HG03108 (cell line): ENCODE data around the gene PDIA6.

Experiments
- ATAC-seq: cut with Tn5 transposase; IDR thresholded peaks from one replicate; pipeline ENCODE4 v1.9.1; 2021; ENCODE audit warnings: moderate library complexity; ENCODE audit not compliant: unreplicated experiment

The PDIA6 gene

DNA sequence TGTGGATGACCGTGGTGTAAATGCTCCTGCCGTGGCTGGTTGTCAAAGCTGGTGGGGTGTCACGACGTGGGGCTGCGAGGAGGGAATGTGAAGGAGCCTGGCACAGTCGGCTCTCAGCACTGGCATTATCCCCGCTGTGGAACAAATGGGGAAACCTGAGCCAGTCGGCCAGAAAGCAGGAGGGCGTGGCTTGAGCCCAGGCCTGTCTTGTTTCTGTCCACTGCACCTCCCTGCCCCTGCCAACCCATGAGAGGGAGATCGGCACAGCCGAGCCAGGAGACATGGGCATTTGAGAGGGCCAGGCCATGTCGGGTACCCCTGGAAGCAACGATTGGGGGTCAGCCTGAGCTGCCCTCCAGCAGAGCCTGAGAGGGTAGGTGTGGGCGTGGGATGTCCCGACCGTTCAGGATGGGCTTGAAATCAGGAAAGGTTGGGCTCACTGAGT is 44.5 kb downstream of the PDIA6 start:
- no peak for ATAC-seq

DNA sequence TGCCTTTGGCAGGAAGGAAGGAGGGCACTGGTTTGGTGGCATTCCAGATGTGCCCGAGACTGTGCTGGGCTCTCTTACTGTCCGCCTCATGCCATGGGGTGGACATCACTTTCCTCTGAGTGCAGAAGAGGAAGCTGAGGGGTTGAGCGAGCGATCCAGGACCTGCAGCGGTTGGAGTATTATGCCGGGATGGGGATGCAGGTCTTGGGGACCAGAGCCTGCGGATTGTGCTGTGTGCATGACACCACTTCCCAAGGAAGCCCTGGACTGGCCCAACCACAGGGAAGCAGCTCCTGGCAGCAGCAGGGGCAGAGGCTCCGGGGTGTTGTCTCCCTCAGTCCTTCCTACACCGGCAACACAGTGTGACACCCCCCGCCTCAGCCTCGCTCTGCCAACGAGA is 46.7 kb downstream of the PDIA6 start:
- ATAC-seq = no peak

DNA sequence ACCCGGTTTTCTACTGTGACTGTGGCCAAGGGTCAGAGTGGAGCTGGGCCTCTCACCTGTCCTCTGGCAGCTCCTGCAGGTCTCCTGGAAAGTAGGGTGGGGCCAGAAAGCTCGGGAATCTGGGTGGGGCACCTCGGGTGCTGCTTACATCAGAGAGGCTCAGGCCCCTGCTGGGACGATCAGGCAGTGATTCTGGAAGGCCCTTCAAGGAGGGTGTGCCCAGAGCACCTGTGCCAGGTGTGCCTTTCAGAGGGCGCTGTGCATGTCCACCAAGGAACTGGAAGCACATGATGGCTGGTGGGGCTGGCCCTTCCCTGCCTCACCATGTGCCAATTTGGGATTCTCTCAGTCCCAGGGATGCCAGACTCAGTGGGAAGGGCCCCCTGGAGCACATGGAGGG is 47.1 kb downstream of the PDIA6 start:
- ATAC-seq = no peak

DNA sequence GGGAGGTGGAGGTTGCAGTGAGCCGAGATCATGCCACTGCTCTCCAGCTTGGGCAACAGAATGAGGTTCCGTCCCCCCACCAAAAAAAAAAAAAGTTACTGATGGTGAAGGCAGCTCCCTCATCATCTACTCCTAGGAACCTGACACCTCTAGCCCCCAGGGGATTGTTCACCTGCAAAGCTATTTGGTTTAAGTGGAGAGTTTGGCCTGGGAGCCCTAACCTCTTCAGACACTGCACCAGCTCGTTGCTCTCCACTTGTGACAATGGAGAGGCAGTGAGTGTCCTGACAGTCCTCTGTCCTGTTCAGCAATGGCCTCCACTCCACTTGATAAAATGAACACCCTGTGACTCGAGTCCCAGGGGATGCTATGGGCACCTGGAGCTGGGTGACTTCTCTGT is 47.7 kb downstream of the PDIA6 start:
- ATAC-seq = no peak

DNA sequence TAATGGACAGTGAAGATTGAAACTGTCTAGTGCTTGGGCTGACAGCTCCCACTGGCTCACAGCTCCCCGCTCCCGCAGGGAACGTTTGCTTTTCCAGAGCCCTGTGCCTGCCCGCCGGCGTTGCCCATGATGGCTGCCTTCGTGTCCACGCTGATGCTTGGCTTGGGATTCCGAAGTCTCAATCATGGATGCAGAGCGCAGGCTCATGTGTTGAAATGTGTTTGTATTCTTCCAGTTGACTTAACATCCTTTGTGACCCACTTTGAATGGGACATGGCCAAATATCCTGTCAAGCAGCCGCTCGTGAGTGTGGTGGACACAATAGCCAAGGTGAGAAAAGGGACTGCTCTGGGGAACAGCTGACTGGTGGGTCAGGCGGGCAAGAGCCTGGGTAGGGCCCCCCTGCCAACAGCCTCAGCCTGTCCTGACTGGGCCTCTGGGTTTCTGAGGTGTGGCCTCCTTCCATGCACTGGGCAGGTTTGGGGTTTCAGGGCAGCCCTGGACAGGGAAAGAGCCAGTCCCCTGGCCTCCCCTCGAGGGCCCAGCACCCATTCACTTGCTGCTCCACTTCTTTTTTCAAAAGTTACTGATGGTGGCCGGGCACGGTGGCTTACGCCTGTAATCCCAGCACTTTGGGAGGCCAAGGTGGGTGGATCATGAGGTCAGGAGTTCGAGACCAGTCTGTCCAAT is 48.3 kb downstream of the PDIA6 start:
- no peak for ATAC-seq

GRCh38 chr2:10763461-10763800 is 49.2 kb downstream of the PDIA6 start:
- no peak for ATAC-seq

GRCh38 chr2:10762651-10763460 is 49.7 kb downstream of the PDIA6 start:
- ATAC-seq = no peak

DNA sequence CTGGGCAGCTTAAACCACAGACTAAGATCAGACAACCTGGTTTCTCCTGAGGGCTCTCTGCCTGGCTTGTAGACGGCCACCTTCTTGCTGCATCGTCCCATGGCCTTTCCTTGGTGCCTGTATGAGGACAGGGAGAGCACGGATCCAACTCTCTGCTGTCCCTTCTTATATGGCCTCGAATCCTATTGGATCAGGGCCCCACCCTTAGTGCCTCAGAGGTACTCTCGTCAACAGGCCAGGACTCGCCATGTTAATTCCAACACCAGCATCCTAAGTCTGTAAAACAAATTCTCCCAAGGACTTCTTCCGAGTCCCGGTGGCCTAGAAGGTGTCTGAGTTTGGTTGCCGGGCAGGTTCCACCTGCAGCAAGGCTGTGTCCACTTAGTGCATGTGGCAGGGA is 51.0 kb downstream of the PDIA6 start:
- ATAC-seq = no peak

GRCh38 chr2:10760794-10761504 is 51.6 kb downstream of the PDIA6 start:
- no peak for ATAC-seq

GRCh38 chr2:10759151-10759714 is 53.4 kb downstream of the PDIA6 start:
- no peak for ATAC-seq

GRCh38 chr2:10757814-10758286 is 54.7 kb downstream of the PDIA6 start:
- ATAC-seq = no peak

DNA sequence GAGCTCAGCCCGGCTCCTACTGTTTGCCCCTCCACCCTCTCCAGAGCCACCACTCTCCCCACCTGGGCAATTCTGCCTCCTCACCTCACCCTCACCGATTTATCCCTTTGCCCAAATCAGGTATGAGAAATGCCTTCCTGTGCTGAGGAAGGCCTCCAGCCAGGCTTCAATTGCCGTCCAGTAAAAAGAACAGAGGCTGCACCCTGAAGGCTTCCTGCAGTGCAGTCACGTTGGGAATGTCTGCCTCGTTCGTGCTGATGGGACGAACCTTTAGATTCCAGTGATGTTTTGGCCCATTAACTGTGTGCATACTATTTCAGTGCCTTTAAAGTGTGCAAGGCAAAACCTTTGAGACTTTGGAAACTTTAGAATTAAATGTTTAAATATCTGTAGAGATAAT is 57.0 kb downstream of the PDIA6 start:
- ATAC-seq = no peak

GRCh38 chr2:10753876-10754275 is 58.7 kb downstream of the PDIA6 start:
- ATAC-seq = no peak

DNA sequence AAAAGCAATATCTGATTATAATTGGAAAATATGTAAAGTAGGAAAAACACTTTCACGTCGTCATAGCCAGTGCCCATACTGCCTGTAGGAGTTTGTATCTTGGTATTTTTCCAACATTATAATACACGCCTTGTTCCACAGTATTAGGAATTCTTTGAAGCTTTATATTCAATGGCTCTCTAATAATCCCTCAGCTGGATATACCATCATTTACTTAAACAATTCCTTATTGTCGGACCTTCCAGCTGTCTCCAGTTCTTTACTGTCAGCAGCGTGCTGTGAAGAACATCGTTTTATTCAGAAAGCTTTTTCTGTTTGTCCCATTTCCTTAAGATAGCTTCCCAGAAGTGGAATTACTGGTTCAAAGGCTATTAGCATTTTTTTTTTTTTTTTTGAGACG is 59.4 kb downstream of the PDIA6 start:
- ATAC-seq = no peak

- no peak for ATAC-seq
Observed at GRCh38 chr2:10752236-10752635, 60.3 kb downstream of the PDIA6 start.

DNA sequence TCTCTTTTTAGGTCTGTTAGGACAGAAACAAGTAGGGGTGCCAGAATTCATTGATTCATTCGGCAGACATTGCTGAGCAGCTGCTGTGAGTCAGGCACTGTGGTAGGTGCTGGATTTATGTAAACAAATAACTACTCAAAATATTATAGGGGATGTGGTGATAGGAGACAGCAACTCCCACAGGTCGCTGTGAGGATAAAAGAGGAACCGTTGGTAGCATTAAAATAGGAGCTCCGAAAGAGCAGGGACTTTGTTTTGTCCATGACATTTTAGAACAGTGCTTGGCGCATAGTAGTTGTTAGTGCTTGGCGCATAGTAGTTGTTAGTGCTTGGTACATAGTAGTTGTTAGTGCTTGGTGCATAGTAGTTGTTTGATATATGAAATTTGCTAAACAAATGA is 62.0 kb downstream of the PDIA6 start:
- ATAC-seq = no peak

GRCh38 chr2:10742666-10743065 is 69.9 kb downstream of the PDIA6 start:
- ATAC-seq = no peak

- no peak for ATAC-seq
Observed at GRCh38 chr2:10741139-10741538, 71.4 kb downstream of the PDIA6 start.

GRCh38 chr2:10740226-10740625 is 72.4 kb downstream of the PDIA6 start:
- ATAC-seq = no peak

GRCh38 chr2:10738192-10738591 is 74.4 kb downstream of the PDIA6 start:
- ATAC-seq = no peak

DNA sequence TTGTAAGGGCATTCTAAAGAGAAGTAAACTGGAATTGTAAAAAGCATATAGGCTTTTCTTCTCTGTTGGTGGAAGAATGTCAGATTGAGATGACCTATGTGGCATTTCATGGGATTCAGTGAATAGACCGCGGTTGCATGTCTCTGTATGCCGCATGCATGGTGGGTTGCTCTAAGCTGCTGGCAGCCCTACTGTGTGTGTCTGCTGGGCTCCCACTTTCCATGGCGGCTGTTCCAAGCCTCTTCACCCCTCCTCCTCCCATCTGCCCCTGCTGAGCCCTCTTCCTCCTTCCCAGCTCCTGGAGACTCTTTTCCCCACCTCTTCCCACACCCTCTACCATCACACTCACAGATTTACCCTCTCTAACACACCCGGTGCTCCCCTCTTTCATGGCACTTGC is 78.6 kb downstream of the PDIA6 start:
- no peak for ATAC-seq

DNA sequence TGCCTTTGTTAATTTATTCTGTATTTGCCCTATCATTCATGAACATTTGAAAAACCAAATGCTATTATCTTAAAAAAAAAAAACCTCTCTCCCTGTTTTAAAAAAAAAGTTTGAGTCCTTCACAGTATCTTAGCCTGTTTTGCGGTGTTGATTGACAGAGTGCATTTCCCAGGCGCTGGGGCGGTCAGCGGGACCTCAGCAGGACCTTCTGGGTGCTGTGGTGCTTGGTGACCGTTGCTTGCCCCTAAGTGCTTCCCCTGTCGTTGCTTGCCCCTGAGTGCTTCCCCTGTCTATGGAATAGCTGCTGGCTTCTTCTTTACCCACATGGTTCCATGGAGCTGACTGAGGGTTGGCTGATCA is 79.0 kb downstream of the PDIA6 start:
- ATAC-seq = no peak
